ENCODE measurements around the gene SLC1A1.

SLC1A1 gene

GRCh38 chr9:4620057-4620765 is 129.9 kb downstream of the SLC1A1 start:
- no peak for DNase-seq (ENCODE audit: low read depth)

DNA sequence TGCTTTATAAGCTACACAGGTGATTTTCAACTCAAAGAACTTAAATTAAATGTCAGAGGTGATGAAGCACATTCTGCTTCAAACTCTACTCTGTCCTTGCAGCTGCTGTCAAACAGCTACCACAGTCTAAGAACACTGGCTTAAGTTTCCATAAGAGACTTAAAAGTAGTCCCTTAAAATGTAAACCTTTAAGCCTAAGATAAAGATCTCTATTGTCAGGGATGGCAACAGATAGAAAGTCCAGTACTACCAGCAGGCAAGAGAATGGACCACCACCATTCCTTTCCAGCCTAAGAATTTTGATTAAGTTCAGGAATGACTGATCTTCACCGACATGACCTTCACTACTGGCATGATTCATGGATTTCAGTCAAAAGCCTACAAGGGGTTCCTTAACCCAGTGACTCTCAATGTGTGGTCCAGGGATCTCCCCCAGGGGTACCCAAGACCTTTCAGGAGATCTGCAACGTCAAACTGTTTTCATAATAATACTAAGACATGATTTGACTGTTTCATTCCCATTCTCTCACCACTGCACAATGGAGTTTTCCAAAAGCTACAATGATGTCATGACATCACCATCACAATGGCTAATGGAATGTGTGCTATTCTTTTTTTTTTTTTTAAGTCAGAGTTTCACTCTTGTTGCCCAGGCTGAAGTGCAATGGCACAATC is 130.8 kb downstream of the SLC1A1 start:
- no peak for DNase-seq (ENCODE audit: low read depth)

DNA sequence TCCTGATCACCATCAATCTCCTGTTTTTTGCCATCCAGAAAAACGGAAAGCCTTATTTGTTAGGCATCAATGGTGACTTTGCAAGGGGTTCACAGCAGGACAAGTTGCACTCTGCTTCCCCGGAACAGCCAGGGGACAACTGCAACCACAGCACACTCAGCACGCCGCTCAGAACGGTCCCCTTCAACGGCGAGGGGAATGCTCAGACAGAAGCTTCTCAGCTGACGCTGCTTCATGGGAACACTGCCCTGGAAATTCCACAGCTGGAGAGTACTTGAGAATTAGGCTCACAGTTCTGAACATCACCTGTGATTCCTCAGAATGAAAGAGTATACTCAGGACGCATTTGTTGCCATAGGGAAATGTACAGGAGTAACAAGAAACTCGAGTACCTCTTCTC is 131.7 kb downstream of the SLC1A1 start:
- no peak for DNase-seq (ENCODE audit: low read depth)

GRCh38 chr9:4630836-4631235 is 140.6 kb downstream of the SLC1A1 start:
- DNase-seq (ENCODE audit: low read depth): no peak
